ENCODE data around the gene CD44.

The CD44 gene

DNA sequence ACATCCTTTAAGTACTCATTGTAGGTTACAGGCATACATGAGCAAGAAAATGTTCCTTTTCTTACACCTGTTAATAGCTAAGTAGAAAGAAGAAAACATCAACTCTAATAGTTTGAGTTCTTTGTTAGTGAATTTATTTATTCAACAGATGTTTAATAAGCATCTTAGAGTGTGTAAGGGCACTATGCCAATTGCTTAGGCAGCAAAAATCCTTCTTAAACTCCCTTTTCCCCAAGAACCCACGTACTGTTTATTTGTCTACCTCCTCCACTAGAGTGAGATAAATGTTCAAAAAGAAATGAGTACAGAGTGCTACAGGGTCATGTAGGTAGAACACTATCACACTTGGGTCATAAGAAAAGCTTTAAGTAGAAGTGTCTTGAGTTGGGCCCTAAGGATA is 131.4 kb downstream of the CD44 start:
- no peaks in the 10 kb centered on the region for H3K9me2 ChIP-seq (replicated peaks; ENCODE audit: control insufficient read depth, low read length)
- no peak for TF ChIP-seq EZH2phosphoT487 (IDR thresholded peaks at IDR 0.05; ENCODE audit: borderline replicate concordance, low read length)
- TF ChIP-seq, protein P1, sequence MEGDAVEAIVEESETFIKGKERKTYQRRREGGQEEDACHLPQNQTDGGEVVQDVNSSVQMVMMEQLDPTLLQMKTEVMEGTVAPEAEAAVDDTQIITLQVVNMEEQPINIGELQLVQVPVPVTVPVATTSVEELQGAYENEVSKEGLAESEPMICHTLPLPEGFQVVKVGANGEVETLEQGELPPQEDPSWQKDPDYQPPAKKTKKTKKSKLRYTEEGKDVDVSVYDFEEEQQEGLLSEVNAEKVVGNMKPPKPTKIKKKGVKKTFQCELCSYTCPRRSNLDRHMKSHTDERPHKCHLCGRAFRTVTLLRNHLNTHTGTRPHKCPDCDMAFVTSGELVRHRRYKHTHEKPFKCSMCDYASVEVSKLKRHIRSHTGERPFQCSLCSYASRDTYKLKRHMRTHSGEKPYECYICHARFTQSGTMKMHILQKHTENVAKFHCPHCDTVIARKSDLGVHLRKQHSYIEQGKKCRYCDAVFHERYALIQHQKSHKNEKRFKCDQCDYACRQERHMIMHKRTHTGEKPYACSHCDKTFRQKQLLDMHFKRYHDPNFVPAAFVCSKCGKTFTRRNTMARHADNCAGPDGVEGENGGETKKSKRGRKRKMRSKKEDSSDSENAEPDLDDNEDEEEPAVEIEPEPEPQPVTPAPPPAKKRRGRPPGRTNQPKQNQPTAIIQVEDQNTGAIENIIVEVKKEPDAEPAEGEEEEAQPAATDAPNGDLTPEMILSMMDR (IDR thresholded peaks at IDR 0.05; ENCODE audit: low read depth, low read length, poor library complexity, severe bottlenecking) = no peak
- H3F3A ChIP-seq (ENCODE audit: control insufficient read depth, insufficient read depth) = no peaks in the 10 kb centered on the region

DNA sequence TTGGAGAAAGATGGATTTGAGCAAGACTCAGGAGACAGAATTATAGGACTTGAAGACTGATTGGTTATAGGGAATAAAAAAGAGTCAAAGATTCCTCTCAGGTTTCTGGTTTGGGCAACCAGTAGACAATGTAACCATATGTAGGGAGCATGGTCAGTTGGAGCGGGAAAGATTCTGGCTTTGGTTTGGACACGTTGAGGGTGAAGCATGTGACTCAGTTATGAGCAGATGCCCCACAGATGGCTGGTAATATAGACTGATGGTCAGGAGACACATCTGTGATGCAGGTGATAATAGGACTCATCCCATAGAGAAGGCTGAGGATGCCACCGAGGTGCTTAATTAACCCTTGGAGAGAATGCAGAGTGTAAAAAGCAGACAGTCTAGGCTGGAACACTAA is 132.1 kb downstream of the CD44 start:
- H3K4me2 ChIP-seq (ENCODE audit: low read length) = no peak overlapping the region
- H4K20me1 ChIP-seq (ENCODE audit: control insufficient read depth, insufficient read depth, low read depth, low read length) = no peaks in the 10 kb centered on the region
- peaks cover 4% of the 10 kb centered on the region; the same call in 1 of the 2 replicates for H3K27me3 ChIP-seq (ENCODE audit: control insufficient read depth, low read length)
- no peaks in the 10 kb centered on the region for H3K9me3 ChIP-seq (ENCODE audit: control insufficient read depth, insufficient read depth, low read length)
- H3F3A ChIP-seq (ENCODE audit: control insufficient read depth, insufficient read depth) = no peaks in the 10 kb centered on the region
- H3K4me1 ChIP-seq (ENCODE audit: control insufficient read depth, low read length) = no peaks in the 10 kb centered on the region
- TF ChIP-seq, protein P1 (IDR thresholded peaks at IDR 0.05; ENCODE audit: low read depth, low read length, poor library complexity, severe bottlenecking) = no peak
- no peak for TF ChIP-seq EZH2phosphoT487 (IDR thresholded peaks at IDR 0.05; ENCODE audit: borderline replicate concordance, low read length)
- H3K36me3 ChIP-seq (ENCODE audit: control insufficient read depth, low read length) = no peaks in the 10 kb centered on the region
- H3K27ac ChIP-seq (ENCODE audit: low read depth, low read length) = no peak overlapping the region
- no peaks in the 10 kb centered on the region for H3K9me2 ChIP-seq (replicated peaks; ENCODE audit: control insufficient read depth, low read length)
- H3K79me2 ChIP-seq (ENCODE audit: control insufficient read depth, low read length) = no peaks in the 10 kb centered on the region
- H3K4me3 ChIP-seq (ENCODE audit: low read length) = no peak overlapping the region

More for the DNA sequence above, 131.4 kb downstream of the CD44 start:
- Histone ChIP-seq H3K4me3 (ENCODE audit: low read length) (no peak overlapping the region), H3K4me2 (ENCODE audit: low read length) (no peak overlapping the region), H3K27me3 (ENCODE audit: control insufficient read depth, low read length) (peaks cover 4% of the 10 kb centered on the region; the same call in 1 of the 2 replicates), H3K27ac (ENCODE audit: low read depth, low read length) (no peak overlapping the region), H3K9me3 (ENCODE audit: control insufficient read depth, insufficient read depth, low read length) (no peaks in the 10 kb centered on the region), H3K79me2 (ENCODE audit: control insufficient read depth, low read length) (no peaks in the 10 kb centered on the region), H4K20me1 (ENCODE audit: control insufficient read depth, insufficient read depth, low read depth, low read length) (no peaks in the 10 kb centered on the region), H3K36me3 (ENCODE audit: control insufficient read depth, low read length) (no peaks in the 10 kb centered on the region), H3K4me1 (ENCODE audit: control insufficient read depth, low read length) (no peaks in the 10 kb centered on the region)

DNA sequence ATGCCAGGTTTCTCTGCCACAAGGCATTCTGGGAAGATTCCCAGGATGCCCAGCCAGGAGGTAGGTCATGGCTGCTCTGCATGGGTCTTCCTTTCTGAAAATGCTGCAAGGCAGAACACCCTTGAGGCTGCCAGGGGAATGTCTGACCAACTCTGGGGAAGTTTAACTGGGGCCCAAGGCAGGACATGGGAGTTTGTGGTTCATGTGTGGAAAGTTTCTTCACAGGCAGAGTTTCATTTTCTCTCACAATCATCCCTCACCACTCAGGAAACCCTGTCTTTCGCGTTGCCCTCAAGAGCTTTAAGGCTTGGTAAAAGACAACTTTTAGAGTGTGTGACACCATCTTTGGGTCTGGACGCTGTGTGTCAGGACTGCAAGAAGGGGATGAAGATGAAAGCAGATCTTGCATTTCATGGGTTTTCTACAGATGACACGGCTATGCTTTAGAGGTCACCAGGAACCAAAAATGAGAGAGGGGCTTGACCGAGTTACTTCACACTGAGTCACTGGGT is 133.5 kb downstream of the CD44 start:
- Histone ChIP-seq H3K27ac (ENCODE audit: low read depth, low read length) (no peak overlapping the region), H3K4me1 (ENCODE audit: control insufficient read depth, low read length) (no peaks in the 10 kb centered on the region), H3K9me3 (ENCODE audit: control insufficient read depth, insufficient read depth, low read length) (no peaks in the 10 kb centered on the region), H4K20me1 (ENCODE audit: control insufficient read depth, insufficient read depth, low read depth, low read length) (no peaks in the 10 kb centered on the region), H3K4me2 (ENCODE audit: low read length) (no peak overlapping the region), H3F3A (ENCODE audit: control insufficient read depth, insufficient read depth) (no peaks in the 10 kb centered on the region), H3K9me2 (replicated peaks; ENCODE audit: control insufficient read depth, low read length) (no peaks in the 10 kb centered on the region), H3K4me3 (ENCODE audit: low read length) (no peak overlapping the region), H3K79me2 (ENCODE audit: control insufficient read depth, low read length) (no peaks in the 10 kb centered on the region), H3K27me3 (ENCODE audit: control insufficient read depth, low read length) (peaks cover 4% of the 10 kb centered on the region; the same call in 1 of the 2 replicates), H3K36me3 (ENCODE audit: control insufficient read depth, low read length) (no peaks in the 10 kb centered on the region)
- no peak for TF ChIP-seq EZH2phosphoT487 (IDR thresholded peaks at IDR 0.05; ENCODE audit: borderline replicate concordance, low read length)
- TF ChIP-seq, protein P1 (IDR thresholded peaks at IDR 0.05; ENCODE audit: low read depth, low read length, poor library complexity, severe bottlenecking) = no peak
